Kidney epithelial cell (primary cell): Measurements from ENCODE around the gene GJC2. TPM values are rescaled to one million over a fixed set of nuclear protein-coding genes. Genes with fewer than 3 reads are reported as not detected.

Experiments used
- DNase-seq: peaks from one replicate; pipeline ENCODE4 v3.0.0-alpha.2; 2010; ENCODE audit warnings: low read depth
- H3K27me3 ChIP-seq: 2 replicates; pipeline ENCODE4 v1.6.0; 2011; ENCODE audit warnings: low read length; ENCODE audit not compliant: control insufficient read depth, insufficient read depth
- H3K36me3 ChIP-seq: 2 replicates; pipeline ENCODE4 v1.5.1; 2011; ENCODE audit warnings: low read length; ENCODE audit not compliant: control insufficient read depth, insufficient read depth
- H3K4me3 ChIP-seq: 2 replicates; pipeline ENCODE4 v1.5.1; 2011; ENCODE audit warnings: low read depth, mild to moderate bottlenecking, control low read depth, low read length
- CTCF ChIP-seq: IDR thresholded peaks from 2 replicates; pipeline ENCODE4 v1.5.1; 2011; ENCODE audit warnings: mild to moderate bottlenecking, moderate library complexity, low read length, control low read depth, inconsistent platforms; ENCODE audit not compliant: insufficient read depth, poor library complexity, severe bottlenecking
- total RNA-seq: library from RNA; depleted of rRNA; stranded (reverse); fragments of >200 nt; gene quantifications from 2 replicates; pipeline ENCODE4 v1.2.3, GENCODE V29; 2015

Gene GJC2
- total RNA-seq, 1 donor from 2014 or later: 0.38 TPM

- no peak for DNase-seq
- Histone ChIP-seq H3K4me3 (no peak overlapping the region), H3K36me3 (peaks cover 4% of the 10 kb centered on the region), H3K27me3 (no peaks in the 10 kb centered on the region)
- no peak for TF ChIP-seq CTCF
Observed at GRCh38 chr1:228145463-228146416, 4.0 kb upstream of the GJC2 start.

- H3K36me3 ChIP-seq: peaks cover 4% of the 10 kb centered on the region
- no peak for DNase-seq
Observed at GRCh38 chr1:228146417-228147150, 3.1 kb upstream of the GJC2 start.

GRCh38 chr1:228147151-228147693 lies 2.5 kb upstream of the GJC2 start:
- peaks cover 3% of the 10 kb centered on the region for H3K36me3 ChIP-seq
- no peaks in the 10 kb centered on the region for H3K27me3 ChIP-seq
- DNase-seq: no peak
- TF ChIP-seq CTCF: no peak
- no peak overlapping the region for H3K4me3 ChIP-seq

More at GRCh38 chr1:228146417-228147150, 3.1 kb upstream of the GJC2 start:
- H3K27me3 ChIP-seq: no peaks in the 10 kb centered on the region
- H3K4me3 ChIP-seq: no peak overlapping the region
- TF ChIP-seq CTCF: no peak

- Histone ChIP-seq H3K27me3 (no peaks in the 10 kb centered on the region), H3K4me3 (no peak overlapping the region), H3K36me3 (peaks cover 2% of the 10 kb centered on the region)
- DNase-seq: no peak
- TF ChIP-seq CTCF: no peak
Observed at GRCh38 chr1:228147768-228148167, 2.0 kb upstream of the GJC2 start.

- no peaks in the 10 kb centered on the region for H3K27me3 ChIP-seq
- peaks cover 2% of the 10 kb centered on the region for H3K36me3 ChIP-seq
- TF ChIP-seq CTCF: no peak
- no peak for DNase-seq
- H3K4me3 ChIP-seq: no peak overlapping the region
Observed at GRCh38 chr1:228148196-228148861, 1.4 kb upstream of the GJC2 start.
